AG04450 (cell line): ENCODE results near the gene YIPF4. TPM values are rescaled to one million over a fixed set of nuclear protein-coding genes. Genes with fewer than 3 reads are reported as not detected.
A peak's percentile ranks its signal among the peaks of the same experiment; 100 is the strongest.

Experiments used
- CTCF ChIA-PET: fragments of 300-600, 350-600 bp; formaldehyde crosslinking; extraction: SDS; loops from one replicate; lab custom pipeline; 2022; ENCODE audit warnings: antibody characterized with exemption, inconsistent platforms; lab: Charles Lee
- POLR2A ChIA-PET: fragments of 350-600 bp; formaldehyde crosslinking; extraction: SDS; loops from one replicate; lab custom pipeline; 2021; ENCODE audit warnings: antibody characterized with exemption, inconsistent platforms; lab: Yijun Ruan, JAX
- DNase-seq: peaks from one replicate; pipeline ENCODE4 v3.0.0-alpha.2; 2011; ENCODE audit warnings: low read depth, low spot score
- H3K27ac ChIP-seq: one replicate; pipeline ENCODE4 v1.5.1; 2012; ENCODE audit warnings: low read depth, low read length, control low read depth
- H3K27me3 ChIP-seq: one replicate; pipeline ENCODE4 v1.6.0; 2012; ENCODE audit warnings: low read length; ENCODE audit not compliant: control insufficient read depth, insufficient read depth
- H3K4me3 ChIP-seq: 2 replicates; pipeline ENCODE4 v1.5.1; 2011; ENCODE audit warnings: mild to moderate bottlenecking, low read depth, low read length, control low read depth
- H3K9me3 ChIP-seq: 2 replicates; pipeline ENCODE4 v1.5.1; 2012; ENCODE audit warnings: low read length; ENCODE audit not compliant: control insufficient read depth, insufficient read depth
- CTCF ChIP-seq: IDR thresholded peaks from 2 replicates; pipeline ENCODE4 v1.5.1; 2011; ENCODE audit warnings: low read depth, low read length, control low read depth, inconsistent platforms
- polyA plus RNA-seq: library from polyadenylated mRNA; depleted of rRNA; stranded (reverse); fragments of >200 nt; gene quantifications from 2 replicates; pipeline ENCODE4 v1.2.3, GENCODE V29; 2011

The YIPF4 gene
- polyA plus RNA-seq, 1 experiment = 26.0 TPM

GRCh38 chr2:32277363-32277673 is 386 bp upstream of the YIPF4 start:
- Histone ChIP-seq H3K27me3 (no peaks in the 10 kb centered on the region), H3K4me3 (peak overlapping the region; percentile 93), H3K27ac (peak overlapping the region; percentile 47), H3K9me3 (peaks cover 3% of the 10 kb centered on the region; the same call in 1 of the 2 replicates)
- ChIA-PET CTCF (no interaction called here), POLR2A (no interaction called here)
- DNase-seq = no peak
- TF ChIP-seq CTCF = no peak

GRCh38 chr2:32278478-32278853 is 762 bp downstream of the YIPF4 start:
- TF ChIP-seq CTCF = no peak
- CTCF ChIA-PET = no interaction called here
- POLR2A ChIA-PET = interaction anchor here (1.5 kb wide), 1 partner anchor 113 kb away, joined by 5 read pairs; the partner anchor contains the start of gene SLC30A6
- peak overlapping the region; percentile 24 for H3K27ac ChIP-seq
- H3K9me3 ChIP-seq = peaks cover 3% of the 10 kb centered on the region; the same call in 1 of the 2 replicates
- no peaks in the 10 kb centered on the region for H3K27me3 ChIP-seq
- DNase-seq = no peak
- peak overlapping the region; percentile 93 for H3K4me3 ChIP-seq

GRCh38 chr2:32284321-32284720 is 6.6 kb downstream of the YIPF4 start:
- Histone ChIP-seq H3K9me3 (no peaks in the 10 kb centered on the region; the same call in 1 of the 2 replicates), H3K4me3 (no peak overlapping the region), H3K27ac (no peak overlapping the region), H3K27me3 (no peaks in the 10 kb centered on the region)
- TF ChIP-seq CTCF = no peak
- POLR2A ChIA-PET = no interaction called here
- no peak for DNase-seq
- CTCF ChIA-PET = interaction anchor here (0.6 kb wide), 1 partner anchor 36 kb away, joined by 3 read pairs; no protein-coding TSS in a partner anchor

GRCh38 chr2:32289165-32289999 is 11.7 kb downstream of the YIPF4 start:
- Histone ChIP-seq H3K27ac (no peak overlapping the region), H3K9me3 (no peaks in the 10 kb centered on the region; the same call in 1 of the 2 replicates), H3K4me3 (no peak overlapping the region), H3K27me3 (no peaks in the 10 kb centered on the region)
- TF ChIP-seq CTCF = no peak
- ChIA-PET CTCF (no interaction called here), POLR2A (interaction anchor here (1.0 kb wide), 1 partner anchor 67 kb away, joined by 3 read pairs; no protein-coding TSS in a partner anchor)
- DNase-seq = peak; percentile 27

DNA sequence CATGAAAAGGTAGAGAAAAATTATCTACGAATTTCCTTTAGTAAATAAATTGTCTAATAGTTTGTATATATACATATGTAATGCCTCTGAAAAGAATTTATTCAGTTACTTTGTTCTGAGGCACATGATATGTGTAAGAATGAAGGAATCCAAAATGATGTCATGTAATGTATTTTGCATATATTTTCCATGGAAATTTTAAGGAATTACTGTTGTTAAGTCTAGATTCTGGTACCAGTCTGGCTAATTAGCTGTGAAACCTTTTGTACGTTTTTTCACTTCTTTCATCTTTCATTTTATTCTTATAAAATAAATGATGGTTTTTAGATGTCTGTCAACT is 12.3 kb downstream of the YIPF4 start:
- H3K4me3 ChIP-seq = no peak overlapping the region
- H3K27ac ChIP-seq = no peak overlapping the region
- no peaks in the 10 kb centered on the region; the same call in 1 of the 2 replicates for H3K9me3 ChIP-seq
- CTCF ChIA-PET = interaction anchor here (1.0 kb wide), 1 partner anchor 8 kb away, joined by 3 read pairs; no protein-coding TSS in a partner anchor
- POLR2A ChIA-PET = no interaction called here
- H3K27me3 ChIP-seq = no peaks in the 10 kb centered on the region
- TF ChIP-seq CTCF = no peak
- no peak for DNase-seq
